GM21717 (cell line): Measurements from ENCODE around the gene ELP5.

Source experiments
- ATAC-seq: cut with Tn5 transposase; IDR thresholded peaks from one replicate; pipeline ENCODE4 v1.9.1; 2021; ENCODE audit warnings: mild to moderate bottlenecking, moderate library complexity; ENCODE audit not compliant: unreplicated experiment

The ELP5 gene

DNA sequence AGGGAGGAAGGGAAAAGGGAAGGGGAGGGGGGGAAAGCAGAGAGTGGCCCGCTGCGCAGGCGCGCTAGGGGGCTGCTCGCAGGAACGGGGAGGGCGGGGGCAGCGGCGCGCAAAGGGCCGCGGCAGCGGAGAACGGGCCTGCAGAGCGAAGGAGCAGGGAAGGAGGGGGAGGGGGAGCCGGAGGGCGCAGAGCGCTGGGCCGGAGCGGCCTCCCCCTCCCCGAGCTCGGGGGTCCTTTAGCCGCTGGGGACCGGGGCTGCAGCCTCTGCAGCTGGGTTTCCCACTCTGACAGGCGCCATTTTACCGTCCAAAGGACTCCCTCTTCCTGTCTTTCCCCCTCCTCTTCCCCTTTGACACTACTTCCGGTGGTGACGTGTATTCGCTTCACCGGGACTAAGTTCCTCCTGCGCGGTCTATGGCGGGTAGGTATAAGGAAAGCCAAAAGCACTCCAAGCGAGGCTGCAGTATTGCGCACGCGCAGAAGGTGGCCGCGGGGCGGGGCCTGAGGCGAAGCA, 297 bp upstream of the ELP5 start, which contains the start of gene CTDNEP1:
TSS of gene CTDNEP1 (minus strand) at position 74 of the 515 bp plus-strand sequence. CDS start 438 bp downstream, outside the sequence.
- ATAC-seq: peak; percentile 68

DNA sequence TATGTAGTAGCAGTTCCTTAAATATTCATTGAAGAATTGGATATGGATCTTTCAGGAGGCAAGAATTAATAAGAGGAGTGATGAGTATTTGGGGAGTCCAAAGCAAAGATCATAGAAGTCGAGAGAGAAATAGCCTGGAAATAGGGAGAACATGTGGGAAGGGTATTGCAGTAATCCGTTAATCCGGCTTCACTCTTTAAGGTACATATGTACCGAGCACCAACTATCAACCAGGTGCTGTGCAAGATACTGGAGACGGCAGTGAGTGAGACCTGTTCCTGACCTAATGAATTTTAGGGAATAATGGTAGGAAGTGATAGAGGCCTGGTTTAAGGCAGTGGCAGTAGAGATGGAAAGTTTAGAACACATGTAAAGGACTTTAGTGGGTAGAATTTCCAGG, 1.1 kb downstream of the ELP5 start:
- ATAC-seq: no peak

DNA sequence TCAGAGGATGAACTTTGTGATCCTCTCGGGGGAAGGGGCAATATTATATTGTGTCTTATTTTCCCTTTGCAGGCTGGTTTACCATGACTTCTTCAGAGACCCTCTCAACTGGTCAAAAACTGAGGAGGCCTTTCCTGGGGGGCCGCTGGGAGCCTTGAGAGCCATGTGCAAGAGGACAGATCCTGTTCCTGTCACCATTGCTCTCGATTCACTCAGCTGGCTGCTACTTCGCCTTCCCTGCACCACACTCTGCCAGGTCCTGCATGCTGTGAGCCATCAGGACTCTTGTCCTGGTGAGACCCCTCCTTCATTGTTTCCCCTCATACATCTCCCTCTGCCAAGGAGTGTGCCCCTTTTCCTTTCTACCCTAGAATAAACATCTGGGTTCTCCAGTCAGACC, 2.5 kb downstream of the ELP5 start:
- no peak for ATAC-seq

DNA sequence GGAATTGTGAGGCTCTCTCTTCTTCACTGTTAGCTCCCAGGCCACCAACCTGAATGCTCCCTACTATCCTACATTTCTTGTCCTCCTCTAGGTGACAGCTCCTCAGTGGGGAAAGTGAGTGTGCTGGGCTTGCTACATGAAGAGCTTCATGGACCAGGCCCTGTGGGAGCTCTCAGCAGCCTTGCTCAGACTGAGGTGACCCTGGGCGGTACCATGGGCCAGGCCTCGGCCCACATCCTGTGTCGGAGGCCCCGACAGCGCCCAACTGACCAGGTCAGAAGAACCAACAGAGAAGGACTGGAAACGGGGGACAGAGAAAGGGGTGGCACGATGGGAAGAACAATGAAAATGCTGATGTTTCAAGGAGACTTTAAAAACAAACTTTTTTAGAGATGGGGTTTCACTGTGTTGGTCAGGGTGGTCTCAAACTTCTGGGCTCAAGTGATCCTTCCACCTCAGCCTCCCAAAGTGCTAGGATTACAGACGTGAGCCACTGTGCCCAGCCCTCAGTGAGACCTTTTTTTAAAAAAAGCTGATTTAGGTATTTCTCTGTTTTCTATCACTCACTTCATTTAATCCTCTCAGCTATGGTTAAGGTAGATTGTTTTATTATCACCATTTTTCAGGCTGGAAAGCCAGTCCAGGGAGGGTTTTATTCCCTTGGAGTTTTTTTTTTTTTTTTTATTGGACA, 4.9 kb downstream of the ELP5 start:
- ATAC-seq: no peak

DNA sequence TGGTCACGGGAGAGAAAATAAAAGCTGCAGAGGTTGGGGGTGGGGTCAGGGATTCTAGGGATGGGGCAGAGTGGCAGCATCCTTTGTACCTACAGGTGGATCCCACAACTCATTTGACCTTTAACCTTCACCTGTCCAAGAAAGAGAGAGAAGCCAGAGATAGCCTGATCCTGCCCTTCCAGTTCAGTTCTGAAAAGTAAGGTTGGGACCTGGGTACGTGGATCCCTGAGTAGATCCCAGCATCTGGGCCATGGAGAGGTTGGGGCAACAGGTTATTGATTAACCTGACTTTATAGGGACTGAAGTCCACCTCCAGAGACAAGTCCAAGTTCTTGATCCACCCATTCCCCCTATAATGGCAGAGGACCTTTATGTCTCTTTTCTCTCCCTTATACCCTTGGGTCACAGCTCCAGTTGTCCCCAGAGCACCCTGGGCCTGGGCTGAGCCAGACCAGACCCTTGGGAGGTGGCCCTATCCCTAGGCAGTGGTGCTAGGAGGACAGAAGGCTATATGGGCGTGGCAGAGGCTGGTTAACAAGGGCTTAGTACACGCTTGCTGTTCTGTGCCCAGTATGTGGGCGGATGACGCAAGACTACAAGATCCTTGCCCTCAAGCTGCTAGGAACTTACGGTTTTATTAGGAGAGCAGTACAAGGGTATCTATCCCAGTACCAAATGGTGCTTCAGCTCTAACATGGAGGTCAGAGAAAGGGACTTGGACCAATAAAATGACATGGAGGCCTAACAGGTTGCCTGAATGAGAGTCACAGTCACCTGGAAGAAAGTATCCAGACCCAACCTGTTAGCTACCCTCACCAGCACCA, 6.9 kb downstream of the ELP5 start:
- ATAC-seq: no peak

DNA sequence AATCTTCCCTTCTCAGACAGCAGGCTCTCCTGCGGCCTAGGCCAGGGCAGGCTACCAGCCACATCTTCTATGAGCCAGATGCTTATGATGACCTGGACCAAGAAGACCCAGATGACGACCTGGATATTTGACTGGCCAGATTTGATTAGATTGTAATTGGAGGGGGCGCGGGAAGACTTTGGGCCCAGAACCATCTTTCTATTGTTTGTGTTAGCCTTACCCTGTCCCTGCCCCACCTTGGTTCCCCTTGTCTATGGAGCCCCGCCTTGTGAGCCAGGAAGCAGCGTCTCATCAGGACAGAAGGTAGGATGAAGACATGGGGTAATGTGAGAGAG, 7.5 kb downstream of the ELP5 start:
- ATAC-seq: no peak

DNA sequence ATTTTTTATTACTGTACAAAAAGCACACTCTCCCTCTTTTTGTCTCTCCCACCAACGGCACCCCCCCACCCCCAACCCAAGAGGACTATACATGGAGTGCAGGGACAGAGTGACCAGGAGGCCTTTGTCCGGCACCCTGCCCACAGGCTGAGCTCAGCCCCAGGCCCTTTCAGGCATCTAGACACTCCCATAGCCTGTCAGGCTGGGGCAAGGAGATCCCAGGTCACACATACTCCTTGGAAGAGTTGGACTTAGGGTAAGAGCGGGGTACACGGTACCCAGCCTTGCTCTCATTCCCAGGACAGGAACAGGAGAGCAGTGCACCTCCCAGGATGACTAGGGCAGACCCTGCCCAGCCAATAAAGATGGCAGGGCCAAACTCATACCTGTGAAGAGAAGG, 8.1 kb downstream of the ELP5 start:
- no peak for ATAC-seq

DNA sequence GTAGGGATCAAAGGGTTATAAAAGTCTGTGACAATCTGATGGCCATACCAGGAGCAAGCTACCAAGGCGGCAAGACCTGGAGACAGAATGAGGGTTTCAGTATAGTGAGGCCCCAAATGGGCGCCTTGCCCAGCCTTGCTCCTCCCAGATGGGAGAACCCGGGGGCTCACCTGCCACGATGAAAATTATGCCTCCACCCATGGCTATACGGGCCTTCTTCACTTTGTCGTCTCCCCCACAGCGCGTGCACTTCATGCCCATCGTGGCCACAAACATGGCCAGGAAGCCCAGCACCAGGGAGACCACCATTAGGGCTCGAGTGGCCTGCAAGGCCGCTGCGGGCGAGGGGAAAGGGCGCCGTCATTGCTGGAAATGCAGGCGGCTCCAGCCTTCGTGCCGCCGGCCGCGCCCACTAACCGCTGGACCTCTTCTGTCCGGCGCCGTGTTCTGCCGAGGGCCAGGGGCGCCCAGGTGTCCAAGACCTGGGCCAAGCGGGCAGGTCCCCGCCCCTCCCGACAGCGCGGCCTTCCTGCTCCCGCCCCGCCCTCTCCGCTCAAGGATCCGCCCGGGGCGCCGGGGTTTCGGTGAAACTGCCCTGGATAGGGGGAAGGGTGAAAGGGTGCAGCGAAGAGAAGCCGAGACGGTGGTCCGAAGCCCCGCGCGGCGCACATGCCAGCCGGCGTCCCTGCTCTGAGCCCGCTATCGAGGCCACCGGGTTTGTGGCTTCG, 8.8 kb downstream of the ELP5 start:
- ATAC-seq: no peak

DNA sequence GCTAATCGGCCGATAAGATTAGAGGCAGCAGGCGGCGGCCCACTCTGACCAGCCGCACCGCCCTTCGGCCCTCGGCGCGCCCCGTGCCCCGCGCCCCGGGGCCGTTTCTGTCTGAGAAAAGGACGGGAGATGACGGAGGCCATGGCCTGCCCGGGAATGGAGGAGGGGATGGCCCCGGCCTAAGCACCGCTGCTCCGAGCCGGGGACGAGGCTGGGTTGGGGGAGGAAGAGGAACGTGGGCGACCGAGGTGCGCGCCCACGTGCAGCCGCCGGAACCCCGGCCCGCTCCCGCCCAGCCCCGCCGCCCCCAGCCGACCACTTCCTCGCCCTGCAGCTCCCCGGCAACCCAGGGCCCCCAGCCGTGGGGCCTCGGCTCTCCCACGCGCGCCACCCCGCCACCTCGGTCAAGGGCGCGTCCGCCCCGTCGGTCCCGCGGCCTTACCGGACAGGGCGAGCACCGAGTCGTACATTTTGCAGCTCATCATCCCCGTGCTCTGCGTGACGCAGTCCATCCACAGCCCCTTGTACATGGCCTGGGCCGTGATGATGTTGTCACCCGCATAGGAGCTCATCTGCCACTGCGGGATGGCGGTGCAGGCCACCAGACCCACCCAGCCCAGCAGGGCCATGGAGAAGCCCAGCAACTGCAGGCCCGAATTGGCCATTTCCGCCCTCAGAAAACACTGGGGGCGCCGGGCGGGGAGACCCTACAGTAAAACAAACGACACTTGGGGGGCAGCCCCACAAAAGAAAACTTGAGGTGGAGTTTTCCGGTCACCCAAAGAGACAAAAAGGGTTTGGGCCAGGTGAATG, 9.6 kb downstream of the ELP5 start:
- no peak for ATAC-seq

DNA sequence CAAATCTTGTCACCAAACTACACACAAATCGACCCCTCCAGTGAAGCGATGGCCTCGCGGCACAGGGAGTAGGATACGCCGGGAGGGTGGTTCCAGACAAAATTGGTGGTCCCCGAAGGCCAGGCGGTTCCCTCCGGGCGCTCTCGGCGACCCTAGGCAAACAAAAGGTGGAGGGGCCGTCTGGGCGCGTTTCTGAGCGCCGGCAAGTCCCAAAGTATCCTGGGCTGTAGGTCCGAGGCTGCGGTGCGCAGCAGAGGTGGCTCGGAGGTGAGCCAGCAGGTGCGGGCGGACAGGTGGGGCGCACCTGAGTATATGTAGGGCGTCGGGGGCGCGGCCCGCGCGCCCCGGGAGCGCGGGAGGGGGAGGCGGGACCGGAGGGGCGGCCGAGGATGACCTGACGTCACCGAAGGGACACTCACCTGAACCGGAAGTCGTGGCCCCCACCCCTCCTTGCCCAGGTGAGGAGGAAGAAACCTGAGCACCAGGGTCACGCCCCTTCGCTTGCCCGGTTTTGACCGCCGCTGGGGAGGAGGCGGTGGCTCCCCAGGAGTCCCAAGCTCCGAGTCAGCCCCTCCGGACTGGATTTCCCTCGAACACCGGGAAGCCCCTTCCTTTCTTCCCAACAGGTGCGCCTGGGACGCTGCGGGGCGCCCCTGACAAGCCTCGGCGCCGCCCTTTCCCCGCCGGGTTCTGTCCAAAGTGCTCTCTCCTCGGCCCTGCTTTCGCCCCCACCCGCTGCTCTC, 10.3 kb downstream of the ELP5 start, which contains the start of gene CLDN7:
TSS of gene CLDN7 (minus strand) at position 287 of the 743 bp plus-strand sequence. CDS start 435 bp downstream, outside the sequence.
- ATAC-seq: no peak

DNA sequence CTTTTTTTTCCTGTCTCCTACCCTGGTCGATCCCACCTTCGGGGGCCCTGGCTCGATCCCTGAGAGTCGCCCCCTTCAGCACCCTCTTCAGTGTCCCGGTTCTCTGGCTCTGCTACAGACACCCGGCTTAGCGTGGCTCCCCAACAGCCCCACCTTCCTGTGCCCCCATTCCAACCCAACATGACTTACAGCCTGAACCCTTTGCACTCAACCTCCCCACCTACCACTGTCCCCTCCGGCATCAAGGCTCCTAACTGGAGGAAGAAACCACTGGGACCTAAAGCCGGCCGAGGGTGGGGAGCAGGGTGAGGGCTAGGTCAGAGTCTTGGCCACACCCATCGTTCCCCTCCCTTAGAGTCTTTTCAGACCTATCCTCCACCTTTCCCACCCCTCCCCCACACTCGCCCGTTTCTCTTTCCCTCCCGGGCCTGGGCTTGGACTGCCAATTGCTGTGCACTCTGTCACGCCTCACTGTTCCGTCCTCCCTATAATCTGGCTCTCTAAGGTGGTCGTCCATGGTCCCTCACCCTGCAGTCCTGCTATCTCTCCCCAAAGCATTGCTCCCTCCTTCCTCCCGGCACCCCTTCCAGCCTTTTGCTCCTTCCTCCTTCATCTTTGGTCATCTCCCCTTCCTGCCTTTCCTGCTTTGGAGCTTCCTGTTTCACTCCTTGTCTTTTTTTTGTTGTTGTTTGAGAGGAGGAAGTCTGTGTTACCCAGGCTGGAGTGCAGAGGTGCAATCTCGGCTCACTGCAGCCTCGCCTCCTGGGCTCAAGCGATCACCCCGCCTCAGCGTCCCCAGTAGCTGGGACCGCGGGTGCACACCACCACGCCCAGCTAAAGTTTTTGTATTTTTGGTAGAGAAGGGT, 11.2 kb downstream of the ELP5 start:
- no peak for ATAC-seq

DNA sequence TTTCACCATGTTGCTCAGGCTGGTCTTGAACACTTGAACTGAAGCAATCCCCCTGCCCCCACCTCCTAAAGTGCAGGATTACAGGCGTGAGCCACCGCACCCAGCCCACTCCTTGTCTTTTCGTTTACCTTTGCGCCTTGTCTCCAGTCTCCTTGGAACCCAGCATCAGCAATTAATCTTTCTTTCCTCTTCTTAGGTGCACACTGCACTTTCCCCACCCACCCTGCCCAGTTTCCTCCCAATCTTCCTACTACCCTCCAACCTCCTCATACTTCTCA, 11.7 kb downstream of the ELP5 start:
- no peak for ATAC-seq

DNA sequence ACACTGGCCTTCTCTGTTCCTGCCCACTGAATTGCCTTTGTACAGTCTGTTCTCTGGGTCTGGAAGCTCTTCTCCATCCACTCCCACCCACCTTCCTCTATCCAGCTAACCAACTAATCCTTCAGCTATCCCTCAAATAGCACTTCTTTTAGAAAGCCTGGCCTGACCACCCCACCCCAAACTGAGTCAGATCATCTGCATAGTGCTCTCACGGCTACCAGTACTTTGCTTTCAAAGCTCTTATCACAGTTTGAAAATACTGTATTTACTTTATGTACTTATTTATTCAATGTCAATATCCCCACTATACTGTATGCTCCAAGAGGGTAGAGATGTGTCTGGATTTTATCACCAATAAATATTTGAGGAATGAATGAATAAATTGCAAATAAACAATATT, 14.8 kb downstream of the ELP5 start:
- ATAC-seq: no peak

DNA sequence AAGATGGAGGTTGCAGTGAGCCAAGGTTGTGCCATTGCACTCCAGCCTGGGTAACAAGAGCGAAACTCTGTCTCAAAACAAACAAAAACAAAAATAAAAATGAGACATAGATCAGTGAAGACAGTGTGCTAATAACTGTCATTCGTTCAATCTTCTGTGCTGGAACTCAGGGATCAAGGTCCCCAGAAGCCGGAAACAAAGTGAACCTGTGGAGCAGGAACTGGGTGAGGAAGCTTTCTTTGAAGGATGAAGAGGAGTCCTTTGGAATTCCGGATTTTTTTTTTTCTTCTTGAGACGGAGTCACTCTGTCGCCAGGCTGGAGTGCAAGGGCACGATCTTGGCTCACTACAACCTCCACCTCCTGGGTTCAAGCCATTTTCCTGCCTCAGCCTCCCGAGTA, 27.4 kb downstream of the ELP5 start:
- no peak for ATAC-seq

DNA sequence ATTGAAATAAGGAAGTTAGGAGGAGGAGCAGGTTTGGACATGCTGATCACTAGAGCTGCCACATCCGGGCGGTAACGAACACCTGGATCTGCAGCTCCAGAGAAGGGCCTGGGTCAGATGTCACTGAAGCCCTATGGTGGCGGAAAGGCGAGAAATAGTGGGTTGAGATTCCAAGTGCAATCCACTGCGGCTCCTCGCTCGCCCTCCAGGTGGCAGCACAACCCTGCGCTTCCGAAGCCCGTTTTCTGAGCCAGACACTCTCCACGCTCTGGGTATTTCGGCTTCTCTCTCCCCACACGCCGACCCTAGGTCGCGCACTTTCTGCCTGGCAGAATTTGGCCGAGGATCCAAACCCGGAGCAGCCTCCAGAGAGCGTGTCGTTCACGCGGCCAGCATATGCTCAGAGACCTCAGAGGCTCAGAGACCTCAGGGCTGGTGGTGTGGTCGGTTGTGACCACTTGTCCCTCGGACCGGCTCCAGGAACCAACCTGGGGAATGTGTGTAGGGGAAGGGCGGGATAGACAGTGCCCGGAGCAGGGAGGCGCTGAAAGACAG, 28.6 kb downstream of the ELP5 start:
- ATAC-seq: peak; percentile 44

DNA sequence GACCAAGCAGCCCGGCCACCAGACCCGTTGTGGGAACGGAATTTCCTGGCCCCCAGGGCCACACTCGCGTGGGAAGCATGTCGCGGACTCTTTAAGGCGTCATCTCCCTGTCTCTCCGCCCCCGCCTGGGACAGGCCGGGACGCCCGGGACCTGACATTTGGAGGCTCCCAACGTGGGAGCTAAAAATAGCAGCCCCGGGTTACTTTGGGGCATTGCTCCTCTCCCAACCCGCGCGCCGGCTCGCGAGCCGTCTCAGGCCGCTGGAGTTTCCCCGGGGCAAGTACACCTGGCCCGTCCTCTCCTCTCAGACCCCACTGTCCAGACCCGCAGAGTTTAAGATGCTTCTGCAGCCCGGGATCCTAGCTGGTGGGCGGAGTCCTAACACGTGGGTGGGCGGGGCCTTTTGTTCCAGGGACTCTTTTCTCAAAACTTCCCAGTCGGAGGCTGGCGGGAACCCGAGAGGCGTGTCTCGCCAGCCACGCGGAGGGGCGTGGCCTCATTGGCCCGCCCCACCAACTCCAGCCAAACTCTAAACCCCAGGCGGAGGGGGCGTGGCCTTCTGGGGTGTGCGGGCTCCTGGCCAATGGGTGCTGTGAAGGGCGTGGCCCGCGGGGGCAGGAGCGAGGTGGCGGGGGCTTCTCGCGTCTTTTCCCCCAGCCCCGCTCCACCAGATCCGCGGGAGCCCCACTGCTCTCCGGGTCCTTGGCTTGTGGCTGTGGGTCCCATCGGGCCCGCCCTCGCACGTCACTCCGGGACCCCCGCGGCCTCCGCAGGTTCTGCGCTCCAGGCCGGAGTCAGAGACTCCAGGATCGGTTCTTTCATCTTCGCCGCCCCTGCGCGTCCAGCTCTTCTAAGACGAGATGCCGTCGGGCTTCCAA, 29.3 kb downstream of the ELP5 start, which contains the start of gene SLC2A4:
TSS of gene SLC2A4 (plus strand) at position 645 of the 879 bp plus-strand sequence. CDS start at position 862, 217 bp downstream.
- peak; percentile 69 for ATAC-seq

DNA sequence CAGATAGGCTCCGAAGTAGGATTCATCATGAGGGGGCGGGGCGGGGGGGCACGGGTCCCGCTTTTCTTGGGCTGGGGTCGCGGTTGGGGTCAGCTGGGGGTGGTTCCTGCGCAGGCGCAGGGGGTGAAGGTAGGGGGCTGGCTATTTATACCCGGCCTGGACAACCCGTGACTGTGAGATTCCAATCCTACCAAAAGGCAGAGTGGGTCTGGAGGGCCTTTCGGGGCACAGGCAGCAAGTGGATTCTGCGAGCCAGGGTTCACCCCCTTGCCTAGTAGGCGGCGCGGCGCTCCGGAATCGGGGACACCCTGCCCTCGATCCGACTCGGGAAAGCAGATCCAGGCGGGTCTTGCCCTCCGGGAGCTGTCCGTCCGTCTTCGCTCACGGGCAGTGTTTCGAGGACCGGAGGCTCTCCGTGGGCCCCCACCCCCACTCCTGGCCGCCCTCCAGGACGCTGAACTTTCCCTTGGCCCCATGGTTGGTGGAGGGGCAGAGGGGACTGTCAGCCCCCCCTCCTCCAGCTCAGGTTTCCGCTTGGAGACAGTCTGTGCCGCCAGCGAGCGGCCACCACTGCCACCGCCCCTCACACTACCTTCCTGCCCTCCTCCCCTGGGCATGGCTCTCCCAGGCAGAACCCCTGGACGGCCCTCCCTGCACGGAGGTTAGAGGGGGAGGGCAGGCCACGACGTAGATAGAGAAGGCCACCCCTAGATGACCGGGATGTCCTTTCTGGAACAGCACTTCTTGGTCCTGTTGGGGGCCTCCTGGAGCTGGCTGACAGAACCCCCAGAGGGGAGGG, 30.1 kb downstream of the ELP5 start:
- no peak for ATAC-seq
